Vagina (tissue), 2 donors: ENCODE data around the gene KRT222. TPM values are rescaled to one million over a fixed set of nuclear protein-coding genes. Genes with fewer than 3 reads are reported as not detected.

Experiments used
- DNase-seq, 2 donors: peaks; one replicate each; pipeline ENCODE4 v3.0.0-alpha.2; 2017; ENCODE audit errors: extremely low spot score in 2 of 2
- H3K27ac ChIP-seq: fragments of 200-600 bp; sonication (generic); one replicate; pipeline ENCODE4 v1.5.1; 2019
- H3K27me3 ChIP-seq: fragments of 200-600 bp; sonication (generic); one replicate; pipeline ENCODE4 v1.5.1; 2019
- H3K36me3 ChIP-seq, 2 donors: fragments of 200-600 bp; sonication (generic); one replicate each; pipeline ENCODE4 v1.5.1; 2017 to 2019
- H3K4me1 ChIP-seq: fragments of 200-600 bp; sonication (generic); one replicate; pipeline ENCODE4 v1.5.1; 2019
- H3K4me3 ChIP-seq, 2 donors: fragments of 200-600 bp; sonication (generic); 1 replicate in 1 of 2; 2 replicates in 1 of 2; pipeline ENCODE4 v1.5.1; 2016 to 2019
- H3K9me3 ChIP-seq: fragments of 200-600 bp; sonication (generic); one replicate; pipeline ENCODE4 v1.5.1; 2019
- CTCF ChIP-seq, 3 experiments: fragments of 450-650 bp in 2 of 3; fragments of 200-600 bp in 1 of 3; sonication (generic) in 1 of 3; IDR thresholded peaks; one replicate each; pipeline ENCODE4 v1.5.1; 2017 to 2019; ENCODE audit warnings: antibody characterized with exemption in 3 of 3, mild to moderate bottlenecking in 2 of 3, moderate library complexity in 2 of 3
- POLR2A ChIP-seq, 2 donors: fragments of 450-650 bp; IDR thresholded peaks; one replicate each; pipeline ENCODE4 v1.6.1; 2017; ENCODE audit warnings: antibody characterized with exemption in 2 of 2, mild to moderate bottlenecking in 2 of 2, moderate library complexity in 2 of 2
- POLR2AphosphoS5 ChIP-seq, 2 donors: sonication (generic); formaldehyde crosslinking; IDR thresholded peaks; one replicate each; pipeline ENCODE4 v1.9.0; 2017; ENCODE audit warnings: antibody characterized with exemption in 2 of 2, mild to moderate bottlenecking in 2 of 2, low read depth in 1 of 2; ENCODE audit not compliant: insufficient read depth in 1 of 2
- intact Hi-C: fragments of 100-400 bp; cut with DNase I; formaldehyde crosslinking; loops from one replicate; pipeline ENCODE4 v1.15.1; 2023
- total RNA-seq: library from RNA; depleted of rRNA; stranded (reverse); fragments of >200 nt; gene quantifications from one replicate; pipeline ENCODE4 v1.2.3, GENCODE V29; 2016

KRT222 gene
- total RNA-seq, result not detected

- no peaks in the 10 kb centered on the region for H3K36me3 ChIP-seq
- peak within 1 kb of the TSS; percentile 13 to 24 for H3K4me3 ChIP-seq
- H3K4me1 ChIP-seq, result no peaks in the 10 kb centered on the region
- no peak within 1 kb of the TSS for H3K27ac ChIP-seq
- intact Hi-C loops, result no loop called here
- TF ChIP-seq POLR2A (IDR thresholded peaks at IDR 0.05) (no peak), CTCF (IDR thresholded peaks at IDR 0.05) (no peak), POLR2AphosphoS5 (IDR thresholded peaks at IDR 0.05; ENCODE audit: insufficient read depth in 1 of 2, low read depth in 1 of 2) (no peak)
- H3K27me3 ChIP-seq, result no peaks in the 10 kb centered on the region
- DNase-seq, result no peak
- no peaks in the 10 kb centered on the region for H3K9me3 ChIP-seq
These were observed at the start of gene KRT222 for GRCh38 chr17:40664582-40665333. Gene KRT222, minus strand, starts transcription at chr17:40665177. Its CDS starts 78 bp downstream, at chr17:40665099.

GRCh38 chr17:40714473-40714872, 49.5 kb upstream of the KRT222 start:
- TF ChIP-seq POLR2AphosphoS5 (IDR thresholded peaks at IDR 0.05; ENCODE audit: insufficient read depth in 1 of 2, low read depth in 1 of 2), result no peak
- TF ChIP-seq POLR2A (IDR thresholded peaks at IDR 0.05), result no peak
- TF ChIP-seq CTCF (IDR thresholded peaks at IDR 0.05), result no peak
- H3K27ac ChIP-seq, result no peak overlapping the region
- no peak overlapping the region for H3K4me3 ChIP-seq
- DNase-seq, result no peak
- peaks cover 6% of the 10 kb centered on the region for H3K4me1 ChIP-seq
- H3K9me3 ChIP-seq, result no peaks in the 10 kb centered on the region
- H3K36me3 ChIP-seq, result no peaks in the 10 kb centered on the region
- H3K27me3 ChIP-seq, result no peaks in the 10 kb centered on the region
- intact Hi-C loops, result no loop called here

- TF ChIP-seq POLR2A (IDR thresholded peaks at IDR 0.05) (no peak), POLR2AphosphoS5 (IDR thresholded peaks at IDR 0.05; ENCODE audit: insufficient read depth in 1 of 2, low read depth in 1 of 2) (peak in 1 of 2 donors; percentile 64)
- intact Hi-C loops, result no loop called here
- H3K36me3 ChIP-seq, result no peaks in the 10 kb centered on the region
- peak overlapping the region; percentile 52 for H3K27ac ChIP-seq
- peaks cover 6% of the 10 kb centered on the region for H3K4me1 ChIP-seq
- H3K9me3 ChIP-seq, result no peaks in the 10 kb centered on the region
- DNase-seq, result no peak
- no peak overlapping the region for H3K4me3 ChIP-seq
- H3K27me3 ChIP-seq, result no peaks in the 10 kb centered on the region
These were observed 42.8 kb upstream of the KRT222 start for GRCh38 chr17:40707745-40708144.

- no peak overlapping the region for H3K27ac ChIP-seq
- peaks cover 6% of the 10 kb centered on the region for H3K4me1 ChIP-seq
- H3K36me3 ChIP-seq, result no peaks in the 10 kb centered on the region
- H3K4me3 ChIP-seq, result no peak overlapping the region
- H3K27me3 ChIP-seq, result no peaks in the 10 kb centered on the region
- H3K9me3 ChIP-seq, result no peaks in the 10 kb centered on the region
- DNase-seq, result no peak
- intact Hi-C loops, result no loop called here
- no peak for TF ChIP-seq POLR2A (IDR thresholded peaks at IDR 0.05)
- no peak for TF ChIP-seq CTCF (IDR thresholded peaks at IDR 0.05)
- TF ChIP-seq POLR2AphosphoS5 (IDR thresholded peaks at IDR 0.05; ENCODE audit: insufficient read depth in 1 of 2, low read depth in 1 of 2), result no peak
These were observed 40.6 kb upstream of the KRT222 start for GRCh38 chr17:40705584-40705983.

GRCh38 chr17:40703652-40704051, 38.7 kb upstream of the KRT222 start, which contains the start of gene KRT24:
Gene KRT24, minus strand, starts transcription at chr17:40703752. Its CDS starts 59 bp downstream, at chr17:40703693.
- no peaks in the 10 kb centered on the region for H3K27me3 ChIP-seq
- TF ChIP-seq POLR2AphosphoS5 (IDR thresholded peaks at IDR 0.05; ENCODE audit: insufficient read depth in 1 of 2, low read depth in 1 of 2) (no peak), CTCF (IDR thresholded peaks at IDR 0.05) (no peak), POLR2A (IDR thresholded peaks at IDR 0.05) (no peak)
- no peaks in the 10 kb centered on the region for H3K36me3 ChIP-seq
- intact Hi-C loops, result no loop called here
- no peak for DNase-seq
- H3K4me1 ChIP-seq, result peaks cover 25% of the 10 kb centered on the region
- H3K9me3 ChIP-seq, result no peaks in the 10 kb centered on the region
- H3K27ac ChIP-seq, result no peak within 1 kb of the TSS
- H3K4me3 ChIP-seq, result no peak within 1 kb of the TSS
